H7 (cell line): ENCODE data around the gene MAN2B1. TPM values are rescaled to one million over a fixed set of nuclear protein-coding genes. Genes with fewer than 3 reads are reported as not detected.
"Not testable (repeated sequence)": the region's sequence is repeated elsewhere in the genome, so short reads cannot be mapped to it uniquely, and the experiment has no call there.

ENCODE experiments used
- DNase-seq: peaks from one replicate; pipeline ENCODE4 v3.0.0; 2012
- H3K27me3 ChIP-seq: 2 replicates; pipeline ENCODE4 v1.6.0; 2011; ENCODE audit warnings: mild to moderate bottlenecking, low read length; ENCODE audit not compliant: control insufficient read depth, insufficient read depth
- H3K36me3 ChIP-seq: replicated peaks from 2 replicates; pipeline ENCODE4 v1.5.1; 2011; ENCODE audit warnings: low read length; ENCODE audit not compliant: control insufficient read depth, insufficient read depth
- H3K4me3 ChIP-seq: 2 replicates; pipeline ENCODE4 v1.5.1; 2011; ENCODE audit warnings: low read depth, mild to moderate bottlenecking, control low read depth, low read length, moderate library complexity; ENCODE audit not compliant: insufficient read depth
- total RNA-seq: library from RNA; depleted of rRNA; stranded (reverse); fragments of >200 nt; shearing (Covaris generic); gene quantifications from 2 replicates; pipeline ENCODE4 v1.2.3, GENCODE V29; 2014

Gene MAN2B1
- total RNA-seq, 1 experiment from 2014 or later: 58.4 TPM

DNA sequence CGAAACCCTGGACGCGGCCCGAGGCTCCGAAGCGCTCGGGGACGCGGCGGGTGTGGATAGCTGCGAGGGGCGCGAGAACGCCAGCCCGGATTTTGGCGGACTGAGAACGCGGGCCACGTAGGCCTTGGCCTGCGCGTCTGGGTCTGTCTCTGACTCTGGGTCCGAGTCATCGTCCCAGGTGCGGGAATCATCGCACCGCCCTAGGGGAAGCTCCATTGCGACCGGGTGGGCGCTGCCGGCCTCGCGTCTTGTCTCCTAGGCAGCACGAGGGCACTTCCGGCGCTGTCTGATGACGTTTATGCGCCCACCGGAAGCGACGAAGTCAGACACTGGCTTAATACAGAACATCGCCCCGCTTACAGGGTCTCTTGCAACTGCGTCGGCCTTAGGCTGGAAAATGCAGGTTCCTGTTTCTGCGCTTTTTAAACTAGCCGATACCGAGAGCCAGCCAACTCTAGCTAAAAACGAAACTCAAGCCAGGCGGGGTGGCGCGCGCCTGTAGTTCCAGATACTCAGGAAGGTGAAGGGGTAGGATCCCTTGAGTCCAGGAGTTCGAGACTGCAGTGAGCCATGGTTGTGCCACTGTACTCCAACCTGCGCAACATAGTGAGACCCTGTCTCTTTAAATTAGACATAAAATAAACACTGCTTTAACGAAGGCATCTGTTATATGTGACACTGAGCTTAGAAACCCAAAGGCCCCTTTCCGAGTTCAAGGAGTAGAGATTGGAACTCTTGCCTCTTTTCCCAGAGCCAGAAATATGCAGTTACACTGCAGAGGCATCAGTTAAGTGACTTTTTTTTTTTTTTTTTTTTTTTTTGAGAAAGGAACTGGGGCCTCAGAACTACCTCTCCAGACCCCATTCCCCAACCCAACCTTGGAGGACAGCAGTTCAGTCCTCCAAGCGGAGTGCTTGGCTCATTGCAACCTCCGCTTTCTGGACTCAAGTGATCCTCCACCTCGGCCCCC is 30.1 kb upstream of the MAN2B1 start, which contains the start of gene FBXW9:
Gene FBXW9 (minus strand): TSS at position 266 of the 970 bp plus-strand sequence. CDS start 50 bp downstream, at position 216.
- no peaks in the 10 kb centered on the region for H3K27me3 ChIP-seq
- H3K36me3 ChIP-seq: peaks cover 16% of the 10 kb centered on the region
- peak within 1 kb of the TSS; percentile 81 for H3K4me3 ChIP-seq
- peak; percentile 99 for DNase-seq

DNA sequence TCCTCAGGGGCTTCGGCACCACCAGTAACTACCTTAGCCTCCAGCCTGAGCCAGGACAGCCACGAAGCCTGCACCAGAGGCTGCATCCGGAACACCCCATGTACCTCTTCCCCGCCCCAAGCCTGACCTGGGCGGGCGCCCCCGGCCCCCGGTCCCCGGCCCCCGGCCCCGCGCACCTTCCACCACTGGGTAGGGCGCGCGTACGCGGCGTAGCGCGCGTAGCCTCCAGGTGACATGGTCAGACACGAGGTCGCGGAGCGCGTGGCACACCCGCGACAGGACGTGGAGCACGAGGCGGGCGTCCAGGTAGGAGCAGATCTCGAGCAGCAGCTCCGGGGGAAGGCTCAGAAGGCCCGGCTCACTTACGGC is 29.4 kb upstream of the MAN2B1 start:
- peaks cover 10% of the 10 kb centered on the region for H3K36me3 ChIP-seq
- H3K27me3 ChIP-seq: no peaks in the 10 kb centered on the region
- DNase-seq: no peak
- peak overlapping the region; percentile 81 for H3K4me3 ChIP-seq

DNA sequence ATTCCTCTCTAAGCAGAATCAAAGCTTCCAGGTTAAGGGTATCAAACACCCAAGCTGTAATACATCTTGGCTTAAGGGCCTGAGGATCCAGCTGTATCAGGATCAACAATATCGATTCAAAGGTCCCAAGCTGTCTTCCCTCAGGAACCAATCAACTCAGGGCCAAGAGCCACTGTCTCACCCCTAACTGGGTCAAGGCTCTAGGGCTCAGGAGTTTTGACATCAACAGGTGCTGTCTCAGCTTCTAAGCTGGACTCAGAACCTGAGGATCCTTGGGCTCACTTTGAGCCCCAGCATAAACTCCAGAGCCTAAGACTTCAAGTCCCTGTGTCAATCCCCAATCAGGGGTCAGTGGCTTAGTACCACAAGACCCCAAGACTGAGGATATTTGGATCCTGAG is 29.0 kb upstream of the MAN2B1 start:
- Histone ChIP-seq H3K36me3 (peaks cover 9% of the 10 kb centered on the region), H3K27me3 (no peaks in the 10 kb centered on the region), H3K4me3 (peak overlapping the region; percentile 2; the same call in 1 of the 2 replicates)
- DNase-seq: no peak

DNA sequence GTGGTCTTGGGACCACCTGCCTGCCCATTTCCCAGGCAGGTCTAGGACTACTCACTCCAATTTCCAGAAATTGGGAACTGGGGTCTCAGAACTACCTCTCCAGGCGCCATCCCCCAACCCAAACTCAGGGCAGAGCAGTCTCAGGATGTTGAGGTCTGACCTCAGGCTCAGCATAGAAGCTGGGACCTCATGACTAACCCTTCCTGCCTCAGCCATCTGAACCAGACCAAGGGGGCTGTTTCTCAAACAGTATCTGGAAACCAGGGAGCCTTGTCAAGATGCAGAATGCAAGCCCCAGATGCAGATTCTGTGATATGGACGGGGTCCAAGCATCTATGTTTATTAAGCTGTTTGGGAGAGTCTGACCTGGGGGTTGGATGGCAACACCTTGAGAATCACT is 28.6 kb upstream of the MAN2B1 start:
- H3K36me3 ChIP-seq: peaks cover 8% of the 10 kb centered on the region
- no peak overlapping the region for H3K4me3 ChIP-seq
- no peaks in the 10 kb centered on the region for H3K27me3 ChIP-seq
- DNase-seq: no peak

DNA sequence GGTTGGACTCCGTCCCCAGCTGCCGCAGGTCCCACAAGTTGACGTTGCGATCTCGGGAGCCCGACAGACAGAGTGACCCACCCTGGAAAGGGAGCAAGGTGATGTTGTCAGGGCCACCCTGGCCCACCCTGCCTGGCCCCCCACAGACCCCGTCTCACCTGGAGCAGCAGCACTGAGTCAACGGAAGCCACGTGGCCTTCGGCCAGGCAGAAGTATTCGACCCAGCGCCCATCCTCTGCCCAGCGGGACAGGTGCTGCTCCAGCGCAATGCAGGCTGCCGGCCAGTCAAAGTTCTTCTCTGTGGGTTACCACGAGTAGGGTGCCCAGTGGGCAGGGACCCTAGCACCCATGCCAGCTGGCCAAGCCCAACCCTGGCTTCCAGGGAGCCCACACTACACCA is 28.1 kb upstream of the MAN2B1 start:
- Histone ChIP-seq H3K36me3 (peaks cover 4% of the 10 kb centered on the region), H3K27me3 (no peaks in the 10 kb centered on the region), H3K4me3 (no peak overlapping the region)
- peak; percentile 37 for DNase-seq

DNA sequence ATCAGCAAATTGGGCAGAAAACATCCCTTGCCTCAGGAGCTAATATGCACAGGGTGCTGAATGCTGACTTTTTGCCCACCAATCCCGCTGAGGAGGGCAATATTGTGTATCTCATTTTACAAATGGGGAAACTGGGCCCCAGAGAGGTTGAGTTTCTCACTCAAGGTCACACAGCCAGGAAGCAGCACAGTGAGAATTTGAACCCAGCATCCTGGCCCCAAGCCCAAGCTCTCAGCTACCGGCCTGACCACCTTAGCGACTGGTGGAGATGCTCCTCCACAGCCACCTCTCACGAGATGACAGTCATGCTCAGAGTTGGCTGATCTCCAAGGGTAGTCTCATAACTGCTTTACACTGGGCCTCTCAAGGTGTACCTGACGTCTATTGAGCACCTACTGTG is 26.4 kb upstream of the MAN2B1 start:
- H3K36me3 ChIP-seq: peaks cover 2% of the 10 kb centered on the region; the same call in 1 of the 2 replicates
- no peak for DNase-seq
- no peaks in the 10 kb centered on the region for H3K27me3 ChIP-seq
- H3K4me3 ChIP-seq: no peak overlapping the region

DNA sequence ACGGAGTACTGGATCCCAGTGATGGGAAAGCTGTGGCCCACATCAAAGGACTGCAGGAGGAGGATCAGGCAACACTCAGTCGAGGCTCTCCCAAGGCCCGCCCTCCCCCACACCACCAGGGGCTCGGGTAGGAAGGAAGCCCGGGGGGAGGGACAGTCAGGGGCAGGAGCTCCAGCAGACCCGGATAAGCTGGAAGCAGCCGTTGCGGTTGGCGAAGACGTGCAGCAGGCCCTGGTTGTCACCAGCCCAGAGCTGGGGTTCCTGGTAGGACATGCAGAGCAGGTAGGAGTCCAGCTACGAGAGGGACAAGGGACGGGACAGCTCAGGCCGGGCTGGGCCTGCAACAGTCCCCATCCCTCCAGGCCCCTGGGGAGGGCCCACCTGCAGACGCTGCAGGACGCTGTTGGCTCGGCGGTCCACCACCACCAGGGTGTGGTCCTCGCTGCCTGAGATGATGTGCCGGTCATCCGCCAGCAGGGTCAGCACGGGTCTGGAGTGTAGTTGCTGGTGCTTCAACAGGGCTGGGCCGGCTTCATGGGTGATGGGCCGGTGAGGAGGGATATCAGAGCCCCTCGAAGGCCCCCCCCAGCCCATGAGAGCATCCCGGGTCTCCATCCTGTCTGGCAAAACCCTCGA is 23.2 kb upstream of the MAN2B1 start:
- peak; percentile 52 for DNase-seq
- Histone ChIP-seq H3K27me3 (no peaks in the 10 kb centered on the region), H3K36me3 (peaks cover 2% of the 10 kb centered on the region; the same call in 1 of the 2 replicates), H3K4me3 (no peak overlapping the region)

DNA sequence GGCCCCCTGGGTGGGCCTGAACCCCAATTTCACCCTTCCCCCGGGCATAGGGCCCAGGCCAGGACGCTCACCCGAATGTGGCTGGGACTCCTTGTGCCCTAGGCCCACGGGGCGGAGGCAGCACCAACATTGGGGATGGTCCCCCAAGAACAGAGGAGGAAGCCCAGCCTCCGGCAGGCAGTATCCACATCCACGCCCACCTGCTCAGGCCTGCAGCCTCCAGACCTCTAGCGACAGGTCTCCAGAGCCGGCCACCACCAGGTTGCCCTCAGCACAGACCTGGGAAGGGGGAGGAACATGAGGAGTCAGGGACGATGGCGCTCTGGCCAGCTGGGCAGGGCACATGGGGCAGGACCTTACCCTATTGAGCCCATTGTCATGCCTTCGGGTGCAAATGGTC is 22.5 kb upstream of the MAN2B1 start:
- Histone ChIP-seq H3K4me3 (no peak overlapping the region), H3K27me3 (no peaks in the 10 kb centered on the region), H3K36me3 (peaks cover 2% of the 10 kb centered on the region; the same call in 1 of the 2 replicates)
- no peak for DNase-seq

DNA sequence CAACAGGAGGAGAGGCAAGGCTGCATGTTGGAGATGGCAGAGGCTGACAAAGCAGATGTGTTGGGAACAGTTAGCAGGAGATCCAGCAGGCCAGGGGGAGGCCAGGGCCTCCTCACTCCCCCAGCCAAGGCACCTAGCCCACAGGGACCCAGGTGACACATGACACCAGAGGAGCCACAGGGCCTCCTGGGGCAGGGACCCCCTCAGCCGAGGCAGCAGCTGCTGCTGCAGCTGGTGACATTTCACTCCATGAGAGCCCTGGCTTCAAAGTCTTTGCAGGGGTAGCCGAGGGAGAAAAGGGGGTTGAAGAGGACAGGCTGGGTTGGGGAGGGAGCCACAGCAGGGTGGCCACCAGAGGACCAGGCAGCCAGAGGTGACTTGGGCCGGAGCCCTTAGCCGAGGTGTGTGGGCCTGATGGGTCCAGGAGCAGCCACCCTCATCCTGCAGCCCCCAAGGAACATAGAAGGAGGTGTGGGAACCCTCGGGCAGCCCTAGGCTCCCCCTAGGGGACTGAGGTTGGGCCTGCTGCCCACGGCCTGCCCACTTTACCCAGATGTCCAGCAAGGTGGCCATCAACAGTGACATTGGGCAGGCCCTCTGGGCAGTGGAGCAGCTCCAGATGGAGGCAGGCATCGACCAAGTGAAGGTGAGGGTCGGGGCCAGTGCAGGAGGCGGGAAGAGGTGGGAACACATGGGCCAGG is 21.1 kb upstream of the MAN2B1 start, which contains the start of gene GNG14:
Gene GNG14 (plus strand): TSS at position 503 of the 701 bp plus-strand sequence. CDS start 51 bp downstream, at position 554.
- Histone ChIP-seq H3K27me3 (no peaks in the 10 kb centered on the region), H3K4me3 (no peak within 1 kb of the TSS)
- peak; percentile 56 for DNase-seq

DNA sequence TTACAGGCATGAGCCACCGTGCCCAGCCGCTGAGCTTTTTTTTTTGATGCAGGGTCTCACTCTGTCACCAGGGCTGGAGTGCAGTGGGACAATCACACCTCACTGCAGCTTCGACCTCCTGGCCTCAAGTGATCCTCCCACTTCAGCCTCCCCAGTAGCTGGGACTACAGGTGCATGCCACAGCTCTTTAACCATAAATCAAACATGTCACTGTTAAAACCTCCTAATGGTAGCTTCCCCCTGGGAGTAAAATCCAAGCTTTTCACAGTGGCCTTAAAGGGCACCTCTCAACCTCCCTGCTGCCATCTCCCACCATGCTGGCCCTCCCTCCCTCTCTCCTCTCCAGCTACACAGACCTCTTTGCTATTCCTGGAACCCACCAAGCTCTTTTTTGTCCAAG is 19.3 kb upstream of the MAN2B1 start:
- Histone ChIP-seq H3K27me3 (no peaks in the 10 kb centered on the region), H3K4me3 (no peak overlapping the region), H3K36me3 (no peaks in the 10 kb centered on the region)
- no peak for DNase-seq

More for the DNA sequence above, 21.1 kb upstream of the MAN2B1 start, which contains the start of gene GNG14:
- H3K36me3 ChIP-seq: no peaks in the 10 kb centered on the region

DNA sequence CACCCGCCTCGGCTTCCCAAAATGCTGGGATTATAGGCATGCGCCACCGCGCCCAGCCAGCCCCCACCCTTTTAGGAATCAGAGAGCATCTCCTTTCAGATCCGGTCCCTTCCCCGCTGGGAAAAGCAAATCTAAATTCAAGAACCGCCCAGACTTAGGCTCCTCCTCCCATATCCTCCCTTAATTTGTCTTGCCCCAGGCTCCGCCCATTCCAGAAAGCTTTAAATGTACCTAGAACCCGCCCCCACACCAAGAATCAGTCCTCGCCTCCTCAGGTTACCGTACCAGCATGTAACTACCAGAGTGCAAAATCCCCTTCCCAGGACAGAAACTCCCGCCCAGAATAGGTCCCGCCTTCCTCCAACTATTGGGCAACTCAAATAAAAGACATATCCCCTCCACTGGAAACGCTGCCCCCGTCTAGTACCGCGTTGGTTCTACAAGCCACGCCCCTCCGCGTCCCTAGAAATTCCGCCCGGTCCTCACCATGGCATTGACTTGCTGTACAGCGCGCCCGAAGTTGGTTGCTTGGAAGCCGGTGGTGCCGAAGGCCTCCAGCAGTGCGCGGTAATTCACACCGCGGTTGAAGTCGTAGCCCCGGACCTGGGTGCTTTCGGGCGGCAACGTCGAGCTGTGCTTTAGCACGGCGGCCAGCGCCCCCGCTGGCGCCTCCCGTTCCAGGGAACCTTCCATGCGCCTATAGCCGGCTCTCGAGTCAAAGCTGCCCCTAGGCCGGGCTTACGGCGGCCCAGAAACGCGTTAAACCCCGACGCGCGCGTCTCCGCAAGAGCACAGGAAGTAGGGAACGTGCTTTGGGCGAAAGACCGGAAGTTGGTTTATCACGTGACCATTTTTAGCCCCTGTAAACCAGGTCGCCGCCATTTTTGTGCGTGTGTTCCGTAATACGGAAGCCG is 14.8 kb upstream of the MAN2B1 start, which contains the start of gene DHPS:
Gene DHPS (minus strand): TSS at position 807 of the 914 bp plus-strand sequence. CDS start 114 bp downstream, at position 693.
- Histone ChIP-seq H3K36me3 (peaks cover 16% of the 10 kb centered on the region), H3K27me3 (no peaks in the 10 kb centered on the region)
- DNase-seq: peak; percentile 96

DNA sequence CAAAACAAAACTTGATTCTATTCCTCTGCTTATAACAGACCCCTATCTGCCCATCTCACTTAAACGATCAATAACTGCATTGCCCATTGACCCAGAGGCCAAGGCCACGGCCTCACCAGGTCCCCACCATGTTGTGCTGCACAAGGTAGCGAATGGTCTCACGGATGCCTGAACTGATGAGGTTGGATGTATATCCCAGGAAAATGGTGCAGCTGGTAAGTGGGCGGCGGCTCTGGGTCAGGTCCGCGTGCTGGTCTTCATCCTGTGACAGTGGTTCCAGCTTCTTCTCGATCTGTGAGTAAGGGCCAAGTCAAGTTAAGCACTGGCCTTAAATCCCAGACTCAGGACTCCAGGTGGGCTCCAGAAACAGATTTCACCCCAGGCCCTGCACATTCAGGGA is 13.5 kb upstream of the MAN2B1 start:
- Histone ChIP-seq H3K27me3 (no peaks in the 10 kb centered on the region), H3K4me3 (no peak overlapping the region), H3K36me3 (peaks cover 25% of the 10 kb centered on the region)
- DNase-seq: no peak

More for the DNA sequence above, 14.8 kb upstream of the MAN2B1 start, which contains the start of gene DHPS:
- peak within 1 kb of the TSS; percentile 100 for H3K4me3 ChIP-seq

DNA sequence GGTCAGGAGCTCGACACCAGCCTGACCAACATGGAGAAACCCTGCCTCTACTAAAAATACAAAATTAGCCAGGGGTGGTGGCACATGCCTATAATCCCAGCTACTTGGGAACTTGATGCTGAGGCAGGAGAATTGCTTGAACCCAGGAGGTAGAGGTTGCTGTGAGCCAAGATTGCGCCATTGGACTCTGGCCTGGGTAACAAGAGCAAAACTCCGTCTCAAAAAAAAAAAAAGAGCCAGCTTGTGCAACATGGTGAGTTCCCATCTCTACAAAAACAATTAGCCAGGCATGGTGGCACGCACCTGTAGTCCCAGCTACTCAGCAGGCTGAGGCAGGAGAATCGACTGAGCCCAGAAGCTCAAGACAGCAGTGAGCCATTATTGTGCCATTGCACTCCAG is 11.5 kb upstream of the MAN2B1 start:
- not testable (repeated sequence) for H3K27me3 ChIP-seq, H3K4me3 ChIP-seq, DNase-seq
- H3K36me3 ChIP-seq: peaks cover 30% of the 10 kb centered on the region
